Muscle of arm (tissue), 14 donors: ENCODE data around the gene PRDM5. TPM values are rescaled to one million over a fixed set of nuclear protein-coding genes. Genes with fewer than 3 reads are reported as not detected.

ENCODE experiments used
- DNase-seq: peaks from one replicate; pipeline ENCODE4 v3.0.0-alpha.2; 2013
- long read RNA-seq, 11 donors: transcript quantifications; one replicate each; lab custom pipeline, GENCODE V29; 2026
- polyA plus RNA-seq, 12 donors: library from polyadenylated mRNA; unstranded; fragments of 120-200 nt; gene quantifications; one replicate each; pipeline ENCODE4 v1.2.1, GENCODE V29; 2013; ENCODE audit not compliant: insufficient read length in 12 of 12

Gene PRDM5
- polyA plus RNA-seq = 10 to 100 TPM in 10 of 12 donors, 1 to 10 TPM in 1, not detected in 1; 8.8 to 14.7 (median 12.2) TPM
- long read RNA-seq, donor 1, partial matches to known transcripts = 0 of 3 reads
- long read RNA-seq, donor 1, other reads (novel, unspliced or antisense) = 0 of 3 reads
- long read RNA-seq, donor 2, partial matches to known transcripts = 0 of 1 reads
- long read RNA-seq, donor 2, other reads (novel, unspliced or antisense) = 0 of 1 reads
- long read RNA-seq, donor 3, partial matches to known transcripts = 0 of 1 reads
- long read RNA-seq, donor 3, other reads (novel, unspliced or antisense) = 0 of 1 reads
- long read RNA-seq, donor 4 = 0 reads
- long read RNA-seq, donor 5, partial matches to known transcripts = 0 of 2 reads
- long read RNA-seq, donor 5, other reads (novel, unspliced or antisense) = 0 of 2 reads
- long read RNA-seq, donor 6 = 0 reads
- long read RNA-seq, donor 7 = 0 reads
- long read RNA-seq, donor 8, partial matches to known transcripts = 0 of 3 reads
- long read RNA-seq, donor 8, other reads (novel, unspliced or antisense) = 0 of 3 reads
- long read RNA-seq, donor 9, full-length matches to known transcripts = 2 of 2 reads
- long read RNA-seq, donor 9, partial matches to known transcripts = 0 of 2 reads
- long read RNA-seq, donor 9, other reads (novel, unspliced or antisense) = 0 of 2 reads
- long read RNA-seq, donor 10, partial matches to known transcripts = 0 of 3 reads
- long read RNA-seq, donor 10, other reads (novel, unspliced or antisense) = 0 of 3 reads
- long read RNA-seq, donor 11, partial matches to known transcripts = 0 of 4 reads
- long read RNA-seq, donor 11, other reads (novel, unspliced or antisense) = 0 of 4 reads

DNA sequence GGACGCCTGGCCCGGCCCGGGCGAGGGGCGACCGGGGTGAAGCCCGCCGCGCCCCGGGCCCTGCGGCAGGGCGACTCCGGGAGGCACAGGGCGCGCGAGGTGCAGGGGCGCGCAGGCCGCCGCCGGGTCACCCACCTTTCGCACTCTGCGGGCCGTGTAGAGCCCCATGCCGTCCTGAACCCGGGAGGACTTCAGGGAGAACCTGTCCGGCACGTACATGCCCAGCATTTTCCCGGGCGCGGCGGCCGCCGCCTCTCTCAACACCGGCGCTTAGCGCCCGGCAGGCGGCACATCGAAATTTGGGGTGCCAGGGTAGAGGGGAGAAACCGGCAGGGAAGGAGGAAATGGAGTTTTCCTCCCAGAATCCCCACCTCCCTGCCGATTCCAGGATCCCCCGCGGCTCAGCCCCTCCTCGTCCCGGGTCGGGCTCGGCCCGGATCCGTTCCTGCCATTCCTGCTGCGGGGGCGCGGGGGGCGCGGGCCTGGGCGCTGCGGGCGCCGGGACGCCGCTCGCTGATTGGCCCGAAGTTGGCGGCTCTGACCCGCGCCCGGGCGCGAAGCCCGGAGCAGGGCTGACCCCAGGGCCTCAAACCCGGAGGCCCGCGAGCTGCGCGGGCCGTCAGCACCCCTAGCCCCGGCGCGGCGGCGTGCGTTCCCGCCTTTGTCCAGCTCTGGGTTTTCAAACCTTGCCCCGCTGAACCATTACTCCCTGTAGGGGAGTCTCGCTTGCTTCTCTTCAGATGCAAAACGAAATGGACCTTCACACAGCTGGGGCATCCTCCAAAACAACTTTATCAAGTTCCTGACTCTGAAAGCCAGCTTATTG is at the start of gene PRDM5:
Gene PRDM5 (minus strand): TSS at position 346 of the 826 bp plus-strand sequence. CDS start 118 bp downstream, at position 228.
- peak; percentile 63 for DNase-seq

DNA sequence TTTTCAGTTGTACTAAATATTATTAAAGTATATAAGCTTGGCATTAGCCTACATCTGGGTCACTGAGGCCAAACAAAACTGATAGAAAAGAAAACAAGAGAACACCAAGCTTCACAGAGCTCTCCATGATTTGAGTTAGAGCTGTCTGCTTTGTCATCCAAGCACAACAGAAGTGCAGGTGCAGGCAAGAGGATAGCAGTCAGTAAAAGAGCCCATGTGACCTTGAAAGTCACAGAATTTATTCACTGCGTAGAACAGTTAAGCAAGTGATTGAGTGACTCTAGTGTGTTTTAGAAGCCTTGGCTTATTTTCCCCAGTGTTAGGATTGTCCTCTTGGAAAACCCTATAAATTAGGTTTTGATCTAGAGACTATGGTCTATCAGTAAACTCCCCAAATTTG is 49.4 kb upstream of the PRDM5 start:
- DNase-seq = no peak

DNA sequence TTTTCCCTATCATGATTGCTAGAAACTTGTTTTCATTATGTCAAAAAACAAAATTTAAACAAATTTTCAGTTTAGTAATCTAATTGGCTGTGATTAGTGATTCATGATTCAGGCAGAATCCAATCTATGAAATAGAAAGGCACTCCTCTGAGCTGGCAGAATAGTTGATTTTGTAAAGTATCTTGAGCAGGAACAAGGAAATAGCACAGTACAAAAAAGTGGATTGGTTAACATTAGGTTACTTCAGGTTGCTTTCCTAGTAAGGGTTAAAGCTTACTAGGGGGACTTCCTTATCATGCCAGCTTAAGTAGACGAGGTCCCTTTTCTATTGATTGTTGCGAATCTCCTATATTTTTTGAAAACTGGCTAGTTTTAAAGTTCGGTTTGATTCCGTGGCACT is 43.4 kb upstream of the PRDM5 start:
- no peak for DNase-seq

- DNase-seq = no peak
These were observed 42.1 kb upstream of the PRDM5 start for GRCh38 chr4:120964596-120964995.

DNA sequence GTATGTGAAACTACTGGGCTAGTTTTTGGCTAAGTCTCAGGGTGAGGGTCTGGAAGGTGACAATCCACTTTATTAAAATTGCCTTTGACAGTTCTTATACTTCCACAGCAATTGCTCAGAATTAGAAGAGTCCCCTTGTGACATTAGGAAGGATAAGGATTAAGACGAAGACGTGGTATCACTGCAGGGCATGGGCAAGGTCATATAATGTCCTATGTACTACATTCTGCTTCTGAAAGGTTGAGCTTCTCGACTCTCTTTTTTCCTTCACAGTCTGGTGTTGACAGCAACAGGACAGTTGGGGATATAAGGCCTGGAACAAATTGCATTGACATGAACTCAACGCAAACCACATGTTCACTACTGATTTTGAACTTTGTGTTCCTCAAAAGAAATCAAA is 40.9 kb upstream of the PRDM5 start:
- no peak for DNase-seq

DNA sequence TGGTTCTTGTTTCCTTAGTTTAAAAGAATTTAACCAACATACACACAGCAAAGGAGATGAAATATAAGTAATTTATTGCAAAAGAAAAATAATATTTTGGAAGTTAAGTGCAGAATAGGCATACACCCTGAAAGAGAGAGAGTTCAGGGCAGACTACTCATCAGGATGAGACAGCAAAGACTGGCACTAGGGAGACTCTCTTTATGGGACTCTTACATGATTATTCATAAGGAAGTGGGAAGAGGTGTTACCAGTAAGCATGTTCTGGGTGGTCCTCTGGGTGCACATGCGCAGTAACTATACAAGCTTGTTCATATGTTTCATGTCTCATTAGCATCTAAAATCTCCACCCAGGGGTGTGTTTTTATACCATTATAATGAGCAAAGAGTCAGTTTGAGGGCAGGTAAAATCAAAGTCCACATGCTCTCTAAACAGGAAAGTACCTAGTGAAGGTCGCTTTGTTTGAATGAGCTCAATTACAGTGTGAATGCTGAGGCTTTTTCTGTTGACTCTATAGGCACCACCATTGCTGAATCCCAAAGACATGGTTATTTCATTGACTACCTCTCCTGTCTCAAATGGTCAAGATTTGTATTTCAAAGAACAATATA is 38.2 kb upstream of the PRDM5 start:
- DNase-seq = no peak

GRCh38 chr4:120948382-120948781 is 25.9 kb upstream of the PRDM5 start:
- DNase-seq = no peak

DNA sequence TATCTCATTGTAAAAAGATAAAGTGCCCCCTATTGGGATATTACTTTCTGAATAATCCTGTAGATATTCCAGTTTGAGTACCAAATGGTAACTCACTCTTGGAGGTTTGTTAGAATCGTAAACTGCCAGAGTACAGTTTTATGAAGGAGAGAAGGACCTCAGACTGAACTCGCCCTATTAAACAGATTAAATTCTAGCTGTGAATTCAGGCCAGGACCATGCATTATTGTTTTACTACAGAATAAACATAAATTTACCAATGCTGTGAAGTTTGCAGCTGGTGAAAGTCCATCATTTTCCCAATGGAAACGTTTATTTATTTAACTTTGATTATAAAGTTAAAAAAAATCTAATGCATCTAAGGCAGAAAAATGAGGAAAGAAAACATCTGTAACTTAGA is 20.2 kb upstream of the PRDM5 start:
- no peak for DNase-seq

- DNase-seq = no peak
These were observed 18.0 kb upstream of the PRDM5 start for GRCh38 chr4:120940547-120940946.

- DNase-seq = no peak
These were observed 17.2 kb upstream of the PRDM5 start for GRCh38 chr4:120939693-120940092.

- no peak for DNase-seq
These were observed 7.3 kb upstream of the PRDM5 start for GRCh38 chr4:120929847-120930246.

DNA sequence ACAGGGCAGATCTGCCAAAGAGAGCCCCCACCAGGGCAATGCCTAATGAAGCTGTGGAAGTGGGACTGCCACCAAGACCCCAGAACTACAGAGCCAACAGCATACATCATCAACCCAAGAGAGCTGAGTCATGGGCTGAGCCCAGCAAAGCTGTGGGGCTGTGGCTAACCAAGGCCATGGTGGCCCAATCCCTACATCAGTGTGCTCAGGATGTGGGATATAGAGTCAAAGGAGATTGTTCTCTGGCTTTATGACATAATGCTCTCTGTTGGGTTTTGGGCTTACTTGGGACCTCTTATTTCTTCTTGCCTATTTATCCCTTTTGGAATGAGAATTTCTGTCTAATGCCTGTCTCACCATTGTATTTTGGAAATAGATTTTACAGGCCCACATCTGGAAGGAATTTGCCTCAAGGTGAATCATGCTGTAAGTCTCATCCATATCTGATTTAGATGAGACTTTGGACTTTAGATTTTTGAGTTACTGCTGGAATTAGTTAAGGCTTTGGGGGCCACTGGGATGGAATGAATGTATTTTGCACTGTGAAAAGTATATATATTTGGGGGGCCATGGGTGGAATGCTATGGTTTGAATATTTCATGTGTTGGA is 5.4 kb upstream of the PRDM5 start:
- DNase-seq = no peak

GRCh38 chr4:120926358-120927025 is 4.0 kb upstream of the PRDM5 start:
- no peak for DNase-seq

GRCh38 chr4:120924931-120925330 is 2.4 kb upstream of the PRDM5 start:
- no peak for DNase-seq

DNA sequence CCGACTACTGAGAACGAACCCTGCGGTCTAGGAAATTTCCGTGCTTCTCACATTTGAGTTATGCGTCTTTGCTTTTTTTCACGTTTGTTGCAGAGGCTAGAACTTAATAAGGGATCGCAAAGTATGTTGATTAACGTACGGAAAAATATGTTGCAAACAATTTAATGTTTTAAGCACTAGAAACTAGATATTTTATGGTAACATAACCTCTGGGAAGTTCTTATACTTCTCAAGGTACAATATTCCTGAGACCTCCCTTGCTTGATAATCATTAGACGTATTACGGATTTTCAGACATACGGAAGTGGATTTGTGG is 639 bp upstream of the PRDM5 start:
- DNase-seq = peak; percentile 13

GRCh38 chr4:120921456-120922380 is 808 bp downstream of the PRDM5 start:
- peak; percentile 72 for DNase-seq

DNA sequence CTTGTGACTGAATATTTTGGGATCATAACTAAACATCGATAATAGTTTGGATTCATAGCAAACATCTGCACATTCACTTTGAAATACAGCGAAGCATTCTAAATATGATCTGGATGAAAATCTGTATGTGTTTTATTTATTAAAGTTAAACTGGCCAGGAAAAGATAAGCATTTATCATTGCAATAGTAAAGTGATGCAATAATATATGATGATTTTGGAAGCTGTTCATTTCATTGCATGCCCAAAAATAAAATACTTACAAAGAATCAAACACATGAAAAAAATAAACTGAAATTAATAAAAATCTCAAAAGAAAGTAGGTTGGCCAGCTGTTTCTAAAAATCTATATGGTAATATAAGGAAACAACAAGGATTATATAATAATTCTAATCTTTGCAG is 1.9 kb downstream of the PRDM5 start:
- DNase-seq = peak; percentile 8

GRCh38 chr4:120919358-120919757 is 3.2 kb downstream of the PRDM5 start:
- no peak for DNase-seq

GRCh38 chr4:120918788-120919187 is 3.7 kb downstream of the PRDM5 start:
- DNase-seq = peak; percentile 5

DNA sequence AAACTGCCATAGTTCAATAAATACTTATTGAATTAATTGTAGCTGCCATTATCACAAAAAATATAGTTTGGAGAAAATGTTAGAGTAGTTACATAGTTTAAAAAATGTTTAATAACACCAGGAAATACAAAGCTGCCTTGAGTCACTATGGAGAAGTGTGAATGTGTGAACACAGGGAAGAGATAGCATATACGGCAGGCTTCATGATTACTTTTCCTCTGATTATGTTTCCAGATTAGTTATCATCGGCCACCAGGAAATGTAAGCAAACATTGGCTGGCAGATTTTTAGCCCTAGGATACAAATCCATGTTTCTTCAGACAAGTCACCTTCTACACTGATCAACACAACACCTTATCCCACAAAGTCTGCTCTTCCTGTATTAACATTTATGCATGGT is 4.4 kb downstream of the PRDM5 start:
- no peak for DNase-seq
